Neural cell (in vitro differentiated cells): ENCODE measurements around the gene UBE2L3.

Experiments used
- EP300 ChIP-seq: fragments of 450-650 bp; conservative IDR thresholded peaks from 2 replicates; pipeline ENCODE4 v1.6.1; 2014; ENCODE audit warnings: antibody characterized with exemption, mild to moderate bottlenecking, moderate library complexity; ENCODE audit not compliant: poor library complexity, severe bottlenecking
- EZH2 ChIP-seq: fragments of 200-600, 300-800 bp; shearing (Covaris generic), sonication (generic); IDR thresholded peaks from 2 replicates; pipeline ENCODE4 v1.6.1; 2014; ENCODE audit warnings: antibody characterized with exemption, low read length, borderline replicate concordance, mild to moderate bottlenecking; ENCODE audit not compliant: insufficient read depth, poor library complexity, severe bottlenecking
- MXI1 ChIP-seq: fragments of 450-650 bp; conservative IDR thresholded peaks from 2 replicates; pipeline ENCODE4 v1.6.1; 2014; ENCODE audit warnings: antibody characterized with exemption, mild to moderate bottlenecking; ENCODE audit not compliant: poor library complexity, severe bottlenecking
- RAD21 ChIP-seq: fragments of 450-650 bp; conservative IDR thresholded peaks from 2 replicates; pipeline ENCODE4 v1.6.1; 2014; ENCODE audit warnings: antibody characterized with exemption, mild to moderate bottlenecking, moderate library complexity
- SMC3 ChIP-seq: fragments of 450-650 bp; conservative IDR thresholded peaks from 2 replicates; pipeline ENCODE4 v1.6.1; 2014; ENCODE audit warnings: antibody characterized with exemption, mild to moderate bottlenecking, moderate library complexity; ENCODE audit not compliant: poor library complexity
- TAF1 ChIP-seq: IDR thresholded peaks from 2 replicates; pipeline ENCODE4 v1.6.1; 2012; ENCODE audit warnings: low read depth
- TF ChIP-seq, protein P1 (sequence below): IDR thresholded peaks from 2 replicates; pipeline ENCODE4 v1.6.1; 2012; ENCODE audit warnings: borderline replicate concordance
- TF ChIP-seq, protein P2 (sequence below): fragments of 450-650 bp; IDR thresholded peaks from 2 replicates; pipeline ENCODE4 v1.5.1; 2014; ENCODE audit warnings: antibody characterized with exemption, mild to moderate bottlenecking, moderate library complexity; ENCODE audit not compliant: poor library complexity, severe bottlenecking

DNA sequence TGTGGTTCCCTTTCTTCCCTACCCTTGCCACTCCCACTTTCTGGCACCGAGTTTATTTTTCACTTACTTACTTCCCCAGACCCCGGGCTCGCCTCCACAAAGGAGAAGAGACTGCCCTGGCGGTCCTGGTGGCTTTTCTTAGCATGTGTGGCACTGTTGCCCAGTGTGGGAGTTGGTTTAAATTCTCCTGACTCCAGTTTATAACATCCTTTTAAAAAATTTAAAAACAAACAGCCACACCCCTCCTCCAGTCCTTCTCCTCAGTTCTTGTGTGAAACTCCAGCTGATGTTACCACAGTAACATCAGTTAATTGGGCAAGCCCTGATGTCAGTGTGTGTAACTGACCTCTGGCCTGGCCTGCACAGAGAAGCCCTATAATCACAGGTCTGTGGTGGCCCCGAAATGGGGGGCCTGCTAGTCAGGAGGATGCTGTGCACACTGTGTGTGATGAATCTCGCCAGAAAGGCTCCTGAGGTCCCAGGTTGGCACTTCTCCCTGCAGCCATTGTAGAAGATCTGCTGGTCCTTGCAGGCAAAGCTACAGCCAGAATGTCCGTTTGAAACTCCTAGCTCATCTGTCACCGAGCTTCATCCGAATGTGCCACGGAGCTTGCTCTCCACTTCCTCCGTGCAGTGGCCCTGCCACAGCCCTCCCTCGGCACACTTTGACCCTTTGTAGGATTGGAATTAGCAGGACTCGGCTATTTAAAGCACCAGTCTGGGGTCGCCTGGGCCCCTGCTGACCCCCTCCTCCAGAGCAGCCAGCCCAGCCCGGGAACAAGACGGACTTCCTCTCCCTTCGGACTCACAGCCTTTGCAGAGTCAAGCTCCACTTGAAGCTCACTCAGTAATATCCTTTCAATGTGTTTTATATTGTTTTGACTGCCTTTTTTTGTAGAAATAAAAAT lies 54.8 kb downstream of the UBE2L3 start:
- TF ChIP-seq, protein P1, sequence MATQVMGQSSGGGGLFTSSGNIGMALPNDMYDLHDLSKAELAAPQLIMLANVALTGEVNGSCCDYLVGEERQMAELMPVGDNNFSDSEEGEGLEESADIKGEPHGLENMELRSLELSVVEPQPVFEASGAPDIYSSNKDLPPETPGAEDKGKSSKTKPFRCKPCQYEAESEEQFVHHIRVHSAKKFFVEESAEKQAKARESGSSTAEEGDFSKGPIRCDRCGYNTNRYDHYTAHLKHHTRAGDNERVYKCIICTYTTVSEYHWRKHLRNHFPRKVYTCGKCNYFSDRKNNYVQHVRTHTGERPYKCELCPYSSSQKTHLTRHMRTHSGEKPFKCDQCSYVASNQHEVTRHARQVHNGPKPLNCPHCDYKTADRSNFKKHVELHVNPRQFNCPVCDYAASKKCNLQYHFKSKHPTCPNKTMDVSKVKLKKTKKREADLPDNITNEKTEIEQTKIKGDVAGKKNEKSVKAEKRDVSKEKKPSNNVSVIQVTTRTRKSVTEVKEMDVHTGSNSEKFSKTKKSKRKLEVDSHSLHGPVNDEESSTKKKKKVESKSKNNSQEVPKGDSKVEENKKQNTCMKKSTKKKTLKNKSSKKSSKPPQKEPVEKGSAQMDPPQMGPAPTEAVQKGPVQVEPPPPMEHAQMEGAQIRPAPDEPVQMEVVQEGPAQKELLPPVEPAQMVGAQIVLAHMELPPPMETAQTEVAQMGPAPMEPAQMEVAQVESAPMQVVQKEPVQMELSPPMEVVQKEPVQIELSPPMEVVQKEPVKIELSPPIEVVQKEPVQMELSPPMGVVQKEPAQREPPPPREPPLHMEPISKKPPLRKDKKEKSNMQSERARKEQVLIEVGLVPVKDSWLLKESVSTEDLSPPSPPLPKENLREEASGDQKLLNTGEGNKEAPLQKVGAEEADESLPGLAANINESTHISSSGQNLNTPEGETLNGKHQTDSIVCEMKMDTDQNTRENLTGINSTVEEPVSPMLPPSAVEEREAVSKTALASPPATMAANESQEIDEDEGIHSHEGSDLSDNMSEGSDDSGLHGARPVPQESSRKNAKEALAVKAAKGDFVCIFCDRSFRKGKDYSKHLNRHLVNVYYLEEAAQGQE = no peak
- TF ChIP-seq, protein P2, sequence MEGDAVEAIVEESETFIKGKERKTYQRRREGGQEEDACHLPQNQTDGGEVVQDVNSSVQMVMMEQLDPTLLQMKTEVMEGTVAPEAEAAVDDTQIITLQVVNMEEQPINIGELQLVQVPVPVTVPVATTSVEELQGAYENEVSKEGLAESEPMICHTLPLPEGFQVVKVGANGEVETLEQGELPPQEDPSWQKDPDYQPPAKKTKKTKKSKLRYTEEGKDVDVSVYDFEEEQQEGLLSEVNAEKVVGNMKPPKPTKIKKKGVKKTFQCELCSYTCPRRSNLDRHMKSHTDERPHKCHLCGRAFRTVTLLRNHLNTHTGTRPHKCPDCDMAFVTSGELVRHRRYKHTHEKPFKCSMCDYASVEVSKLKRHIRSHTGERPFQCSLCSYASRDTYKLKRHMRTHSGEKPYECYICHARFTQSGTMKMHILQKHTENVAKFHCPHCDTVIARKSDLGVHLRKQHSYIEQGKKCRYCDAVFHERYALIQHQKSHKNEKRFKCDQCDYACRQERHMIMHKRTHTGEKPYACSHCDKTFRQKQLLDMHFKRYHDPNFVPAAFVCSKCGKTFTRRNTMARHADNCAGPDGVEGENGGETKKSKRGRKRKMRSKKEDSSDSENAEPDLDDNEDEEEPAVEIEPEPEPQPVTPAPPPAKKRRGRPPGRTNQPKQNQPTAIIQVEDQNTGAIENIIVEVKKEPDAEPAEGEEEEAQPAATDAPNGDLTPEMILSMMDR = no peak
- TF ChIP-seq RAD21 = no peak
- no peak for TF ChIP-seq TAF1
- no peak for TF ChIP-seq MXI1
- no peak for TF ChIP-seq EZH2
- no peak for TF ChIP-seq EP300
- TF ChIP-seq SMC3 = no peak
